GM19467 (cell line): ENCODE results near the gene PPP1CC.
A peak's percentile ranks its signal among the peaks of the same experiment; 100 is the strongest.

ENCODE experiments used
- ATAC-seq: cut with Tn5 transposase; IDR thresholded peaks from one replicate; pipeline ENCODE4 v1.9.1; 2021; ENCODE audit warnings: mild to moderate bottlenecking, moderate library complexity; ENCODE audit not compliant: unreplicated experiment

The PPP1CC gene

GRCh38 chr12:110689281-110690126 lies 53.2 kb downstream of the PPP1CC start:
- ATAC-seq, result peak; percentile 49

GRCh38 chr12:110688446-110689280 lies 54.0 kb downstream of the PPP1CC start, which contains the start of gene HVCN1:
HVCN1 (minus strand) TSS chr12:110689115; CDS start chr12:110683245, 5,870 bp downstream.
- peak; percentile 6 for ATAC-seq

GRCh38 chr12:110687396-110688169 lies 55.1 kb downstream of the PPP1CC start:
- ATAC-seq, result no peak

GRCh38 chr12:110686294-110686903 lies 56.3 kb downstream of the PPP1CC start:
- ATAC-seq, result no peak

GRCh38 chr12:110684312-110684836 lies 58.3 kb downstream of the PPP1CC start:
- ATAC-seq, result no peak

GRCh38 chr12:110683888-110684287 lies 58.8 kb downstream of the PPP1CC start:
- no peak for ATAC-seq

- no peak for ATAC-seq
Measured at GRCh38 chr12:110680032-110680431, 62.7 kb downstream of the PPP1CC start.

- ATAC-seq, result no peak
Measured at GRCh38 chr12:110679201-110679600, 63.5 kb downstream of the PPP1CC start.

GRCh38 chr12:110677982-110678381 lies 64.7 kb downstream of the PPP1CC start:
- ATAC-seq, result peak; percentile 11

GRCh38 chr12:110677206-110677911 lies 65.3 kb downstream of the PPP1CC start:
- peak; percentile 64 for ATAC-seq

- no peak for ATAC-seq
Measured at GRCh38 chr12:110676171-110676570, 66.5 kb downstream of the PPP1CC start.

GRCh38 chr12:110670161-110670701 lies 72.5 kb downstream of the PPP1CC start:
- ATAC-seq, result peak; percentile 50
